C4-2B (cell line): Measurements from ENCODE around the gene SERPINA5.

Experiments used
- CTCF ChIP-seq: fragments of 450-650 bp; conservative IDR thresholded peaks from 2 replicates; pipeline ENCODE4 v1.5.1; 2017; ENCODE audit warnings: mild to moderate bottlenecking
- ZFX ChIP-seq: fragments of 450-650 bp; IDR thresholded peaks from 2 replicates; pipeline ENCODE4 v1.6.1; 2017

DNA sequence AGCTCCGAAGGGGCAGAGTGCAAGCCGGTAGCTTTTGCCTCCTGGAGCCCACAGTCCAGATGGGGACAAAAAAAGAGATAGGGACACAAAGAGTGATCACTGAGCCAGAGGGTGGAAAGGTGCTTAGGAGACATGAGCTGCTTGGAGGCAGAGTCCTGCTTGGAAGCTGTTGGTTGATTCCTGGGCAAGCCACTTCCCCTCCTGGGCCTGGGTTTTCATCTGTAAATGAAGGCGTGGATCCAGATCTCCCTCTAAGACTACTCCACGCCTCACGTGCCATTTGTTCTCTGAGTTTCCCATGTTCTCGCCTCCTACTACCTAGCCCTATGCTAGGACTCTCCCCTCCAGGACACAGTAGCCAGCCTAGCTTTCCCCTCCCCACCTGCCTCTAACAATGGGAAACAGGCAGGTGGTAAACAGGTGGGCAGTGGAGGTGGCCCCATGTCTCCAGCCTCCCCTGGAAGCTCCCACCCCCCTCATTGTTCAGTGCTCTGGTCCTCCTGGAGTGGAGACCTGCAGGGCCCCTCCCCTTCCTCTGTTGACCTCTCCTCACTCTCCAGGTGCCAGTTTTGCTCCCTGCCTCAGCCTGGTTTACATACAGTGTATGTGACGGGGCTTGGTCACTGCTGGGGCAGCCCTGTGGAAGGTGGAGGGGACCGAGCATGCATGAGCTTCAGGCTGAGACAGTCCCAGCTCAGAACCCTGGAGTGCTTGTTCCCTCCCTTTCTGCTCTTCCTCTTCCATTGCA lies 34.8 kb downstream of the SERPINA5 start:
- TF ChIP-seq CTCF (no peak), ZFX (no peak)
